Kidney epithelial cell (primary cell): ENCODE measurements around the gene ZMIZ1. TPM values are rescaled to one million over a fixed set of nuclear protein-coding genes. Genes with fewer than 3 reads are reported as not detected.
"Not testable (repeated sequence)": the region's sequence is repeated elsewhere in the genome, so short reads cannot be mapped to it uniquely, and the experiment has no call there.

Source experiments
- DNase-seq: peaks from one replicate; pipeline ENCODE4 v3.0.0-alpha.2; 2010; ENCODE audit warnings: low read depth
- H3K27me3 ChIP-seq: 2 replicates; pipeline ENCODE4 v1.6.0; 2011; ENCODE audit warnings: low read length; ENCODE audit not compliant: control insufficient read depth, insufficient read depth
- H3K36me3 ChIP-seq: 2 replicates; pipeline ENCODE4 v1.5.1; 2011; ENCODE audit warnings: low read length; ENCODE audit not compliant: control insufficient read depth, insufficient read depth
- H3K4me3 ChIP-seq: 2 replicates; pipeline ENCODE4 v1.5.1; 2011; ENCODE audit warnings: low read depth, mild to moderate bottlenecking, control low read depth, low read length
- CTCF ChIP-seq: IDR thresholded peaks from 2 replicates; pipeline ENCODE4 v1.5.1; 2011; ENCODE audit warnings: mild to moderate bottlenecking, moderate library complexity, low read length, control low read depth, inconsistent platforms; ENCODE audit not compliant: insufficient read depth, poor library complexity, severe bottlenecking
- total RNA-seq: library from RNA; depleted of rRNA; stranded (reverse); fragments of >200 nt; gene quantifications from 2 replicates; pipeline ENCODE4 v1.2.3, GENCODE V29; 2015

The ZMIZ1 gene
- total RNA-seq, 1 donor from 2014 or later: 57.5 TPM

- Histone ChIP-seq H3K27me3 (no peaks in the 10 kb centered on the region), H3K36me3 (peaks cover 3% of the 10 kb centered on the region), H3K4me3 (no peak overlapping the region)
- DNase-seq: no peak
- TF ChIP-seq CTCF: no peak
Observed at GRCh38 chr10:79274279-79275104, 205.7 kb downstream of the ZMIZ1 start.

- no peak for DNase-seq
- no peak for TF ChIP-seq CTCF
- H3K27me3 ChIP-seq: no peaks in the 10 kb centered on the region
- H3K36me3 ChIP-seq: peaks cover 3% of the 10 kb centered on the region
- no peak overlapping the region for H3K4me3 ChIP-seq
Observed at GRCh38 chr10:79275105-79275430, 206.3 kb downstream of the ZMIZ1 start.

GRCh38 chr10:79275431-79275851 is 206.7 kb downstream of the ZMIZ1 start:
- no peak for TF ChIP-seq CTCF
- no peak for DNase-seq

GRCh38 chr10:79277579-79278269 is 209.0 kb downstream of the ZMIZ1 start:
- no peaks in the 10 kb centered on the region for H3K27me3 ChIP-seq
- no peak for TF ChIP-seq CTCF
- H3K36me3 ChIP-seq: no peaks in the 10 kb centered on the region
- no peak overlapping the region for H3K4me3 ChIP-seq
- no peak for DNase-seq

More at GRCh38 chr10:79275431-79275851, 206.7 kb downstream of the ZMIZ1 start:
- Histone ChIP-seq H3K4me3 (no peak overlapping the region), H3K36me3 (peaks cover 3% of the 10 kb centered on the region), H3K27me3 (no peaks in the 10 kb centered on the region)

GRCh38 chr10:79279047-79279446 is 210.3 kb downstream of the ZMIZ1 start:
- not testable (repeated sequence) for DNase-seq, H3K27me3 ChIP-seq, H3K36me3 ChIP-seq, H3K4me3 ChIP-seq

- Histone ChIP-seq H3K4me3 (no peak overlapping the region), H3K27me3 (no peaks in the 10 kb centered on the region), H3K36me3 (peaks cover 4% of the 10 kb centered on the region)
- TF ChIP-seq CTCF: no peak
- DNase-seq: no peak
Observed at GRCh38 chr10:79280956-79281355, 212.2 kb downstream of the ZMIZ1 start.
